Bronchial epithelial cell (primary cell): ENCODE measurements around the gene VPS45. TPM values are rescaled to one million over a fixed set of nuclear protein-coding genes. Genes with fewer than 3 reads are reported as not detected.
"Not testable (repeated sequence)": the region's sequence is repeated elsewhere in the genome, so short reads cannot be mapped to it uniquely, and the experiment has no call there.

Source experiments
- DNase-seq: peaks from one replicate; pipeline ENCODE4 v3.0.0-alpha.2; 2010; ENCODE audit warnings: low read depth
- FAIRE-seq: peaks from 2 replicates; lab custom pipeline; 2011; peaks lifted over from hg19 to GRCh38; lab: Jason Lieb, UNC
- H3K27me3 ChIP-seq: 2 replicates; pipeline ENCODE4 v1.5.1; 2011; ENCODE audit warnings: low read length; ENCODE audit not compliant: control insufficient read depth, insufficient read depth
- H3K36me3 ChIP-seq: 2 replicates; pipeline ENCODE4 v1.5.1; 2011; ENCODE audit warnings: low read length; ENCODE audit not compliant: control insufficient read depth, insufficient read depth
- H3K4me3 ChIP-seq: 2 replicates; pipeline ENCODE4 v1.5.1; 2011; ENCODE audit warnings: mild to moderate bottlenecking, low read depth, low read length, control low read depth
- CTCF ChIP-seq: IDR thresholded peaks from 2 replicates; pipeline ENCODE4 v1.5.1; 2011; ENCODE audit warnings: mild to moderate bottlenecking, moderate library complexity, low read length, control low read depth, inconsistent platforms; ENCODE audit not compliant: insufficient read depth, severe bottlenecking
- total RNA-seq: library from RNA; depleted of rRNA; stranded (reverse); fragments of >200 nt; gene quantifications from 2 replicates; pipeline ENCODE4 v1.2.1, GENCODE V29; 2014

The VPS45 gene
- total RNA-seq, 1 donor from 2014 or later: 21.6 TPM

GRCh38 chr1:150024156-150024555 is 43.4 kb upstream of the VPS45 start:
- TF ChIP-seq CTCF: no peak
- no peak overlapping the region for H3K4me3 ChIP-seq
- H3K36me3 ChIP-seq: no peaks in the 10 kb centered on the region
- no peaks in the 10 kb centered on the region for H3K27me3 ChIP-seq
- FAIRE-seq (no peak), DNase-seq (no peak)

GRCh38 chr1:150028322-150028721 is 39.3 kb upstream of the VPS45 start:
- no peak for TF ChIP-seq CTCF
- no peak for FAIRE-seq
- DNase-seq: no peak
- H3K36me3 ChIP-seq: no peaks in the 10 kb centered on the region
- no peaks in the 10 kb centered on the region for H3K27me3 ChIP-seq
- no peak overlapping the region for H3K4me3 ChIP-seq

GRCh38 chr1:150034336-150034735 is 33.2 kb upstream of the VPS45 start:
- no peak overlapping the region for H3K4me3 ChIP-seq
- TF ChIP-seq CTCF: no peak
- H3K27me3 ChIP-seq: no peaks in the 10 kb centered on the region
- no peak for FAIRE-seq
- no peak for DNase-seq
- H3K36me3 ChIP-seq: no peaks in the 10 kb centered on the region

GRCh38 chr1:150049926-150050325 is 17.6 kb upstream of the VPS45 start:
- no peak for TF ChIP-seq CTCF
- DNase-seq: no peak
- H3K4me3 ChIP-seq: no peak overlapping the region
- H3K27me3 ChIP-seq: no peaks in the 10 kb centered on the region
- FAIRE-seq: no peak
- H3K36me3 ChIP-seq: no peaks in the 10 kb centered on the region

- Histone ChIP-seq H3K36me3 (no peaks in the 10 kb centered on the region), H3K27me3 (no peaks in the 10 kb centered on the region), H3K4me3 (no peak overlapping the region)
- DNase-seq (no peak), FAIRE-seq (no peak)
- no peak for TF ChIP-seq CTCF
These were observed 16.5 kb upstream of the VPS45 start for GRCh38 chr1:150051089-150051373.

- H3K4me3 ChIP-seq, DNase-seq, H3K27me3 ChIP-seq, FAIRE-seq, H3K36me3 ChIP-seq: not testable (repeated sequence)
These were observed 15.6 kb upstream of the VPS45 start for GRCh38 chr1:150051905-150052412.
